Fibroblast of pulmonary artery (primary cell): Measurements from ENCODE around the gene ITGB5.

ENCODE experiments used
- DNase-seq: peaks from one replicate; pipeline ENCODE4 v3.0.0-alpha.2; 2010; ENCODE audit warnings: low read depth
- H3K4me3 ChIP-seq: replicated peaks from 2 replicates; pipeline ENCODE4 v1.5.1; 2011; ENCODE audit warnings: low read depth, mild to moderate bottlenecking, control low read depth, low read length, moderate library complexity
- CTCF ChIP-seq: IDR thresholded peaks from 2 replicates; pipeline ENCODE4 v1.5.1; 2011; ENCODE audit warnings: mild to moderate bottlenecking, control low read depth, low read length, inconsistent platforms; ENCODE audit errors: missing control alignments

The ITGB5 gene

GRCh38 chr3:124915254-124915653, 28.1 kb upstream of the ITGB5 start:
- H3K4me3 ChIP-seq = no peak overlapping the region
- no peak for DNase-seq
- TF ChIP-seq CTCF = no peak

- H3K4me3 ChIP-seq = no peak overlapping the region
- no peak for DNase-seq
- TF ChIP-seq CTCF = no peak
Observed at GRCh38 chr3:124907957-124908356, 20.8 kb upstream of the ITGB5 start.

GRCh38 chr3:124904835-124905492, 17.8 kb upstream of the ITGB5 start:
- H3K4me3 ChIP-seq = no peak overlapping the region
- TF ChIP-seq CTCF = no peak
- DNase-seq = no peak

- TF ChIP-seq CTCF = no peak
- no peak overlapping the region for H3K4me3 ChIP-seq
- no peak for DNase-seq
Observed at GRCh38 chr3:124903896-124904834, 17.0 kb upstream of the ITGB5 start.

- no peak overlapping the region for H3K4me3 ChIP-seq
- TF ChIP-seq CTCF = no peak
- no peak for DNase-seq
Observed at GRCh38 chr3:124896824-124897526, 9.8 kb upstream of the ITGB5 start.

- DNase-seq = no peak
- H3K4me3 ChIP-seq = no peak overlapping the region
- no peak for TF ChIP-seq CTCF
Observed at GRCh38 chr3:124895756-124896155, 8.6 kb upstream of the ITGB5 start.
